Glutamatergic neuron (in vitro differentiated cells): ENCODE results near the gene OTOGL. TPM values are rescaled to one million over a fixed set of nuclear protein-coding genes. Genes with fewer than 3 reads are reported as not detected.

Experiments used
- DNase-seq: peaks from one replicate; pipeline ENCODE4 v3.0.0; 2022
- H3K27ac Mint-ChIP-seq: one replicate; pipeline ENCODE4 v1.8.0; 2020; ENCODE audit warnings: mild to moderate bottlenecking, mixed read lengths, inconsistent platforms; ENCODE audit not compliant: unreplicated experiment
- H3K27me3 Mint-ChIP-seq: one replicate; pipeline ENCODE4 v1.8.0; 2020; ENCODE audit warnings: mild to moderate bottlenecking, moderate library complexity, mixed read lengths, inconsistent platforms; ENCODE audit not compliant: unreplicated experiment
- H3K36me3 Mint-ChIP-seq: one replicate; pipeline ENCODE4 v1.8.0; 2020; ENCODE audit warnings: mild to moderate bottlenecking, mixed read lengths, inconsistent platforms; ENCODE audit not compliant: unreplicated experiment
- H3K4me1 Mint-ChIP-seq: one replicate; pipeline ENCODE4 v1.8.0; 2020; ENCODE audit warnings: mild to moderate bottlenecking, low read depth, mixed read lengths, inconsistent platforms; ENCODE audit not compliant: unreplicated experiment
- H3K4me3 Mint-ChIP-seq: one replicate; pipeline ENCODE4 v1.8.0; 2020; ENCODE audit warnings: mild to moderate bottlenecking, mixed read lengths, inconsistent platforms; ENCODE audit not compliant: unreplicated experiment
- H3K9me3 Mint-ChIP-seq: one replicate; pipeline ENCODE4 v1.8.0; 2020; ENCODE audit warnings: mild to moderate bottlenecking, moderate library complexity, mixed read lengths, inconsistent platforms; ENCODE audit not compliant: unreplicated experiment
- CTCF ChIP-seq: fragments of 200-600 bp; sonication (generic); IDR thresholded peaks from one replicate; pipeline ENCODE4 v1.5.0; 2021; ENCODE audit not compliant: partially characterized antibody, unreplicated experiment
- total RNA-seq: library from RNA; stranded (reverse); fragmentation: NEBNext Ultra II Directional; extraction: Animal tissue kit (Norgen Biotek cat#: 25700); gene quantifications from one replicate; pipeline ENCODE4 v1.2.1, GENCODE V29; 2021; ENCODE audit not compliant: unreplicated experiment

The OTOGL gene
- total RNA-seq, 1 donor from 2014 or later, result 0.83 TPM

- no peaks in the 10 kb centered on the region for H3K27me3 Mint-ChIP-seq
- peaks cover under 1% of the 10 kb centered on the region for H3K4me1 Mint-ChIP-seq
- H3K9me3 Mint-ChIP-seq, result no peaks in the 10 kb centered on the region
- H3K27ac Mint-ChIP-seq, result no peak overlapping the region
- DNase-seq, result no peak
- no peaks in the 10 kb centered on the region for H3K36me3 Mint-ChIP-seq
- H3K4me3 Mint-ChIP-seq, result no peak overlapping the region
- no peak for TF ChIP-seq CTCF
Observed at GRCh38 chr12:80193865-80194264, 94.5 kb downstream of the OTOGL start.

- no peaks in the 10 kb centered on the region for H3K9me3 Mint-ChIP-seq
- DNase-seq, result no peak
- no peak overlapping the region for H3K4me3 Mint-ChIP-seq
- TF ChIP-seq CTCF, result peak; percentile 74
- H3K4me1 Mint-ChIP-seq, result no peaks in the 10 kb centered on the region
- no peak overlapping the region for H3K27ac Mint-ChIP-seq
- no peaks in the 10 kb centered on the region for H3K36me3 Mint-ChIP-seq
- no peaks in the 10 kb centered on the region for H3K27me3 Mint-ChIP-seq
Observed at GRCh38 chr12:80195074-80195726, 95.9 kb downstream of the OTOGL start.

- no peak overlapping the region for H3K27ac Mint-ChIP-seq
- H3K4me1 Mint-ChIP-seq, result no peaks in the 10 kb centered on the region
- no peaks in the 10 kb centered on the region for H3K27me3 Mint-ChIP-seq
- no peaks in the 10 kb centered on the region for H3K9me3 Mint-ChIP-seq
- no peak for DNase-seq
- no peak for TF ChIP-seq CTCF
- no peaks in the 10 kb centered on the region for H3K36me3 Mint-ChIP-seq
- H3K4me3 Mint-ChIP-seq, result no peak overlapping the region
Observed at GRCh38 chr12:80195737-80196136, 96.4 kb downstream of the OTOGL start.

- Mint-ChIP-seq H3K27me3 (no peaks in the 10 kb centered on the region), H3K4me1 (no peaks in the 10 kb centered on the region), H3K9me3 (no peaks in the 10 kb centered on the region), H3K4me3 (no peak overlapping the region), H3K27ac (no peak overlapping the region), H3K36me3 (no peaks in the 10 kb centered on the region)
- DNase-seq, result no peak
- TF ChIP-seq CTCF, result no peak
Observed at GRCh38 chr12:80196419-80196818, 97.1 kb downstream of the OTOGL start.

GRCh38 chr12:80198782-80199337 lies 99.5 kb downstream of the OTOGL start:
- H3K9me3 Mint-ChIP-seq, result no peaks in the 10 kb centered on the region
- H3K4me1 Mint-ChIP-seq, result peaks cover 1% of the 10 kb centered on the region
- H3K27ac Mint-ChIP-seq, result no peak overlapping the region
- TF ChIP-seq CTCF, result no peak
- no peaks in the 10 kb centered on the region for H3K27me3 Mint-ChIP-seq
- H3K4me3 Mint-ChIP-seq, result no peak overlapping the region
- DNase-seq, result no peak
- H3K36me3 Mint-ChIP-seq, result no peaks in the 10 kb centered on the region
